Measurements from ENCODE around the gene SLC39A11.
A peak's percentile ranks its signal among the peaks of the same experiment; 100 is the strongest.

Gene SLC39A11

GRCh38 chr17:72631568-72631948 lies 460.9 kb downstream of the SLC39A11 start:
- TF ChIP-seq NFIC (IDR thresholded peaks at IDR 0.05): peak; percentile 53
- no peak for TF ChIP-seq TEAD4 (IDR thresholded peaks at IDR 0.05)
- TF ChIP-seq REST (IDR thresholded peaks at IDR 0.05; ENCODE audit: low read depth): no peak
- TF ChIP-seq YY1 (IDR thresholded peaks at IDR 0.05; ENCODE audit: low read depth): no peak
- no peak for TF ChIP-seq RAD21 (IDR thresholded peaks at IDR 0.05; ENCODE audit: low read depth)
- TF ChIP-seq TCF12 (IDR thresholded peaks at IDR 0.05; ENCODE audit: low read depth): peak; percentile 63; the same call in 1 of the 2 replicates
- TF ChIP-seq EP300 (IDR thresholded peaks at IDR 0.05; ENCODE audit: borderline replicate concordance): peak; percentile 88
- 0 out of 2 replicates have a peak, but pooled peaks have one; percentile 16 for TF ChIP-seq MAX (IDR thresholded peaks at IDR 0.05)
- TF ChIP-seq CEBPB (IDR thresholded peaks at IDR 0.05): no peak
- no peak for TF ChIP-seq CREB1 (IDR thresholded peaks at IDR 0.05; ENCODE audit: low read depth)
- no peak for TF ChIP-seq ZBTB7A (IDR thresholded peaks at IDR 0.05; ENCODE audit: low read depth)

- TF ChIP-seq TAF1 (IDR thresholded peaks at IDR 0.05; ENCODE audit: low read depth): no peak
- no peak for TF ChIP-seq RAD21 (IDR thresholded peaks at IDR 0.05; ENCODE audit: low read depth)
- no peak for TF ChIP-seq EGR1 (IDR thresholded peaks at IDR 0.05)
- TF ChIP-seq FOXM1 (IDR thresholded peaks at IDR 0.05; ENCODE audit: borderline replicate concordance, low read depth): no peak
- TF ChIP-seq CEBPB (IDR thresholded peaks at IDR 0.05): no peak
- TF ChIP-seq ZBTB7A (IDR thresholded peaks at IDR 0.05; ENCODE audit: low read depth): no peak
- TF ChIP-seq TCF12 (IDR thresholded peaks at IDR 0.05; ENCODE audit: low read depth): no peak
- no peak for TF ChIP-seq MAX (IDR thresholded peaks at IDR 0.05)
Measured at GRCh38 chr17:72624652-72625051, 467.8 kb downstream of the SLC39A11 start.

- TF ChIP-seq USF1 (IDR thresholded peaks at IDR 0.05): no peak
- TF ChIP-seq CREB1 (IDR thresholded peaks at IDR 0.05; ENCODE audit: low read depth): no peak
- TF ChIP-seq EP300 (IDR thresholded peaks at IDR 0.05; ENCODE audit: borderline replicate concordance): no peak
- no peak for TF ChIP-seq EGR1 (IDR thresholded peaks at IDR 0.05)
- TF ChIP-seq CEBPB (IDR thresholded peaks at IDR 0.05): no peak
- TF ChIP-seq RAD21 (IDR thresholded peaks at IDR 0.05; ENCODE audit: low read depth): no peak
- TF ChIP-seq MAX (IDR thresholded peaks at IDR 0.05): no peak
- no peak for TF ChIP-seq REST (IDR thresholded peaks at IDR 0.05; ENCODE audit: low read depth)
- TF ChIP-seq YY1 (IDR thresholded peaks at IDR 0.05; ENCODE audit: low read depth): no peak
- TF ChIP-seq TEAD4 (IDR thresholded peaks at IDR 0.05): no peak
- TF ChIP-seq NFIC (IDR thresholded peaks at IDR 0.05): no peak
- TF ChIP-seq ZBTB7A (IDR thresholded peaks at IDR 0.05; ENCODE audit: low read depth): no peak
- no peak for TF ChIP-seq TAF1 (IDR thresholded peaks at IDR 0.05; ENCODE audit: low read depth)
Measured at GRCh38 chr17:72624226-72624625, 468.3 kb downstream of the SLC39A11 start.

- TF ChIP-seq YY1 (IDR thresholded peaks at IDR 0.05; ENCODE audit: low read depth): no peak
- TF ChIP-seq RAD21 (IDR thresholded peaks at IDR 0.05; ENCODE audit: low read depth): no peak
- no peak for TF ChIP-seq TCF12 (IDR thresholded peaks at IDR 0.05; ENCODE audit: low read depth)
- no peak for TF ChIP-seq NFIC (IDR thresholded peaks at IDR 0.05)
- no peak for TF ChIP-seq FOXM1 (IDR thresholded peaks at IDR 0.05; ENCODE audit: borderline replicate concordance, low read depth)
- TF ChIP-seq CREB1 (IDR thresholded peaks at IDR 0.05; ENCODE audit: low read depth): no peak
- TF ChIP-seq REST (IDR thresholded peaks at IDR 0.05; ENCODE audit: low read depth): no peak
- TF ChIP-seq TAF1 (IDR thresholded peaks at IDR 0.05; ENCODE audit: low read depth): no peak
Measured at GRCh38 chr17:72622661-72623433, 469.6 kb downstream of the SLC39A11 start.
